ENCODE results near the gene CASZ1.

Gene CASZ1

GRCh38 chr1:10813799-10814198 is 17.4 kb upstream of the CASZ1 start:
- no peak overlapping the region for H3K27ac ChIP-seq (ENCODE audit: low read length)
- no peak overlapping the region for H3K4me3 ChIP-seq (ENCODE audit: low read depth in 1 of 2, low read length in 2 of 2)
- H3K79me2 ChIP-seq (ENCODE audit: insufficient read depth, low read length) = no peaks in the 10 kb centered on the region
- no peak overlapping the region for H3K4me2 ChIP-seq (ENCODE audit: insufficient read depth, low read length)
- H3K27me3 ChIP-seq (ENCODE audit: insufficient read depth, low read length, poor library complexity) = peaks cover 22% of the 10 kb centered on the region
- no peak for TF ChIP-seq EZH2 (IDR thresholded peaks at IDR 0.05; ENCODE audit: borderline replicate concordance, low read depth, low read length, severe bottlenecking)
- no peak for TF ChIP-seq CTCF (IDR thresholded peaks at IDR 0.05; ENCODE audit: borderline replicate concordance, extremely low read depth, low read length, poor library complexity, severe bottlenecking)
- no peaks in the 10 kb centered on the region for H3K4me1 ChIP-seq (ENCODE audit: insufficient read depth, low read length)
- no peak overlapping the region for H3K9ac ChIP-seq (ENCODE audit: low read depth, low read length)
- no peaks in the 10 kb centered on the region for H3K36me3 ChIP-seq (ENCODE audit: insufficient read depth, low read length)
- no peaks in the 10 kb centered on the region for H3K9me3 ChIP-seq (ENCODE audit: insufficient read depth, low read length, severe bottlenecking)
- no peak for ATAC-seq (ENCODE audit: insufficient read depth, low read depth)
- 0 out of 2 replicates have a peak, but pooled peaks cover 15% of the 10 kb centered on the region for H4K20me1 ChIP-seq (ENCODE audit: insufficient read depth, low read length)
- no peak overlapping the region for H2AFZ ChIP-seq (ENCODE audit: low read depth, low read length)
- no peak for DNase-seq

- Histone ChIP-seq H3K36me3 (ENCODE audit: insufficient read depth, low read length) (no peaks in the 10 kb centered on the region), H3K79me2 (ENCODE audit: insufficient read depth, low read length) (no peaks in the 10 kb centered on the region), H3K27ac (ENCODE audit: low read length) (no peak overlapping the region), H3K9me3 (ENCODE audit: insufficient read depth, low read length, severe bottlenecking) (no peaks in the 10 kb centered on the region), H3K4me2 (ENCODE audit: insufficient read depth, low read length) (no peak overlapping the region), H3K27me3 (ENCODE audit: insufficient read depth, low read length, poor library complexity) (peaks cover 19% of the 10 kb centered on the region), H2AFZ (ENCODE audit: low read depth, low read length) (no peak overlapping the region), H3K4me1 (ENCODE audit: insufficient read depth, low read length) (no peaks in the 10 kb centered on the region), H3K4me3 (ENCODE audit: low read depth in 1 of 2, low read length in 2 of 2) (no peak overlapping the region), H3K9ac (ENCODE audit: low read depth, low read length) (no peak overlapping the region), H4K20me1 (ENCODE audit: insufficient read depth, low read length) (0 out of 2 replicates have a peak, but pooled peaks cover 9% of the 10 kb centered on the region)
- ATAC-seq (ENCODE audit: insufficient read depth, low read depth) = no peak
- no peak for DNase-seq
- TF ChIP-seq EZH2 (IDR thresholded peaks at IDR 0.05; ENCODE audit: borderline replicate concordance, low read depth, low read length, severe bottlenecking) (no peak), CTCF (IDR thresholded peaks at IDR 0.05; ENCODE audit: borderline replicate concordance, extremely low read depth, low read length, poor library complexity, severe bottlenecking) (no peak)
These were observed 16.0 kb upstream of the CASZ1 start for GRCh38 chr1:10812387-10812915.

- Histone ChIP-seq H3K4me2 (ENCODE audit: insufficient read depth, low read length) (no peak overlapping the region), H3K27me3 (ENCODE audit: insufficient read depth, low read length, poor library complexity) (peaks cover 13% of the 10 kb centered on the region), H3K9ac (ENCODE audit: low read depth, low read length) (no peak overlapping the region), H3K4me1 (ENCODE audit: insufficient read depth, low read length) (no peaks in the 10 kb centered on the region), H3K36me3 (ENCODE audit: insufficient read depth, low read length) (no peaks in the 10 kb centered on the region), H2AFZ (ENCODE audit: low read depth, low read length) (no peak overlapping the region), H3K27ac (ENCODE audit: low read length) (no peak overlapping the region), H3K4me3 (ENCODE audit: low read depth in 1 of 2, low read length in 2 of 2) (no peak overlapping the region), H4K20me1 (ENCODE audit: insufficient read depth, low read length) (no peaks in the 10 kb centered on the region), H3K9me3 (ENCODE audit: insufficient read depth, low read length, severe bottlenecking) (no peaks in the 10 kb centered on the region), H3K79me2 (ENCODE audit: insufficient read depth, low read length) (no peaks in the 10 kb centered on the region)
- TF ChIP-seq CTCF (IDR thresholded peaks at IDR 0.05; ENCODE audit: borderline replicate concordance, extremely low read depth, low read length, poor library complexity, severe bottlenecking) = no peak
- TF ChIP-seq EZH2 (IDR thresholded peaks at IDR 0.05; ENCODE audit: borderline replicate concordance, low read depth, low read length, severe bottlenecking) = no peak
- ATAC-seq (ENCODE audit: insufficient read depth, low read depth) (no peak), DNase-seq (no peak)
These were observed 12.0 kb upstream of the CASZ1 start for GRCh38 chr1:10808441-10808840.

- TF ChIP-seq EZH2 (IDR thresholded peaks at IDR 0.05; ENCODE audit: borderline replicate concordance, low read depth, low read length, severe bottlenecking) (no peak), CTCF (IDR thresholded peaks at IDR 0.05; ENCODE audit: borderline replicate concordance, extremely low read depth, low read length, poor library complexity, severe bottlenecking) (no peak)
- H3K4me1 ChIP-seq (ENCODE audit: insufficient read depth, low read length) = no peaks in the 10 kb centered on the region
- H4K20me1 ChIP-seq (ENCODE audit: insufficient read depth, low read length) = no peaks in the 10 kb centered on the region
- no peak overlapping the region for H3K4me3 ChIP-seq (ENCODE audit: low read depth in 1 of 2, low read length in 2 of 2)
- no peak overlapping the region for H3K9ac ChIP-seq (ENCODE audit: low read depth, low read length)
- no peaks in the 10 kb centered on the region for H3K79me2 ChIP-seq (ENCODE audit: insufficient read depth, low read length)
- H3K9me3 ChIP-seq (ENCODE audit: insufficient read depth, low read length, severe bottlenecking) = no peaks in the 10 kb centered on the region
- DNase-seq (no peak), ATAC-seq (ENCODE audit: insufficient read depth, low read depth) (no peak)
- no peak overlapping the region for H3K4me2 ChIP-seq (ENCODE audit: insufficient read depth, low read length)
- peaks cover 19% of the 10 kb centered on the region for H3K27me3 ChIP-seq (ENCODE audit: insufficient read depth, low read length, poor library complexity)
- H3K27ac ChIP-seq (ENCODE audit: low read length) = no peak overlapping the region
- no peaks in the 10 kb centered on the region for H3K36me3 ChIP-seq (ENCODE audit: insufficient read depth, low read length)
- no peak overlapping the region for H2AFZ ChIP-seq (ENCODE audit: low read depth, low read length)
These were observed 10.5 kb upstream of the CASZ1 start for GRCh38 chr1:10806966-10807365.

All from DND-41 (cell line).